OCI-LY1 (cell line): Measurements from ENCODE around the gene CARF.

Source experiments
- H2AFZ ChIP-seq: fragments of 200-600 bp; sonication (generic), shearing (Covaris generic); 2 replicates; pipeline ENCODE4 v1.6.0; 2014; ENCODE audit warnings: antibody characterized with exemption, mild to moderate bottlenecking, low read length
- H3F3A ChIP-seq: fragments of 200-600 bp; sonication (generic), shearing (Covaris generic); 2 replicates; pipeline ENCODE4 v1.6.0; 2014; ENCODE audit warnings: mild to moderate bottlenecking, antibody characterized with exemption, low read length, moderate library complexity; ENCODE audit not compliant: insufficient read depth
- H3K27ac ChIP-seq: fragments of 200-600 bp; sonication (generic); 2 replicates; pipeline ENCODE4 v1.5.1; 2014; ENCODE audit warnings: low read length, mixed run types, mild to moderate bottlenecking, low read depth; ENCODE audit not compliant: poor library complexity, severe bottlenecking
- H3K27me3 ChIP-seq: fragments of 200-600 bp; sonication (generic); 2 replicates; pipeline ENCODE4 v1.6.0; 2014; ENCODE audit warnings: antibody characterized with exemption, mild to moderate bottlenecking, low read length, moderate library complexity; ENCODE audit not compliant: insufficient read depth
- H3K36me3 ChIP-seq: fragments of 200-600 bp; sonication (generic); 2 replicates; pipeline ENCODE4 v1.6.1; 2014; ENCODE audit warnings: mild to moderate bottlenecking, antibody characterized with exemption, low read length, moderate library complexity, mixed read lengths; ENCODE audit not compliant: insufficient read depth
- H3K4me1 ChIP-seq: fragments of 200-600 bp; sonication (generic); 2 replicates; pipeline ENCODE4 v1.5.1; 2014; ENCODE audit warnings: mild to moderate bottlenecking, low read length, moderate library complexity; ENCODE audit not compliant: insufficient read depth, severe bottlenecking
- H3K4me2 ChIP-seq: fragments of 200-600 bp; sonication (generic), shearing (Covaris generic); 2 replicates; pipeline ENCODE4 v1.6.1; 2014; ENCODE audit warnings: low read length
- H3K4me3 ChIP-seq: fragments of 200-600 bp; sonication (generic); 2 replicates; pipeline ENCODE4 v1.5.1; 2014; ENCODE audit warnings: low read length, low read depth, mild to moderate bottlenecking, mixed read lengths; ENCODE audit not compliant: poor library complexity, severe bottlenecking
- H3K79me2 ChIP-seq: fragments of 200-600 bp; shearing (Covaris generic); 2 replicates; pipeline ENCODE4 v1.6.1; 2016; ENCODE audit warnings: mixed run types, low read length, mixed read lengths; ENCODE audit not compliant: insufficient read depth
- H3K9ac ChIP-seq: fragments of 200-600 bp; sonication (generic), shearing (Covaris generic); 2 replicates; pipeline ENCODE4 v1.6.1; 2014; ENCODE audit warnings: mild to moderate bottlenecking, low read length, mixed read lengths
- H3K9me2 ChIP-seq: fragments of 200-600 bp; sonication (generic), shearing (Covaris generic); 2 replicates; pipeline ENCODE4 v1.6.1; 2014; ENCODE audit warnings: low read depth, mild to moderate bottlenecking, low read length, mixed read lengths
- H3K9me3 ChIP-seq: fragments of 200-600 bp; shearing (Covaris generic); 2 replicates; pipeline ENCODE4 v1.6.1; 2014; ENCODE audit warnings: low read length, mixed read lengths
- H4K20me1 ChIP-seq: fragments of 200-600 bp; sonication (generic), shearing (Covaris generic); 2 replicates; pipeline ENCODE4 v1.6.0; 2016; ENCODE audit warnings: mild to moderate bottlenecking, low read length; ENCODE audit not compliant: insufficient read depth
- CTCF ChIP-seq: fragments of 200-600 bp; sonication (generic), shearing (Covaris generic); IDR thresholded peaks from 2 replicates; pipeline ENCODE4 v1.5.1; 2017; ENCODE audit warnings: mild to moderate bottlenecking, antibody characterized with exemption, low read length, moderate library complexity, mixed read lengths
- EZH2 ChIP-seq: fragments of 200-600 bp; sonication (generic), shearing (Covaris generic); IDR thresholded peaks from 2 replicates; pipeline ENCODE4 v1.8.0; 2017; ENCODE audit warnings: borderline replicate concordance, mixed run types, mild to moderate bottlenecking, antibody characterized with exemption, low read length, moderate library complexity, mixed read lengths

The CARF gene

GRCh38 chr2:203030545-203030944, 118.5 kb downstream of the CARF start:
- no peak overlapping the region for H2AFZ ChIP-seq
- no peak overlapping the region for H3K27ac ChIP-seq
- no peak overlapping the region for H3K4me2 ChIP-seq
- no peak overlapping the region for H3K9ac ChIP-seq
- H4K20me1 ChIP-seq, result no peaks in the 10 kb centered on the region
- no peaks in the 10 kb centered on the region for H3F3A ChIP-seq
- H3K9me2 ChIP-seq, result no peaks in the 10 kb centered on the region
- no peaks in the 10 kb centered on the region for H3K27me3 ChIP-seq
- H3K36me3 ChIP-seq, result no peaks in the 10 kb centered on the region
- H3K4me1 ChIP-seq, result no peaks in the 10 kb centered on the region
- no peaks in the 10 kb centered on the region for H3K79me2 ChIP-seq
- no peak for TF ChIP-seq CTCF
- TF ChIP-seq EZH2, result no peak
- no peak overlapping the region for H3K4me3 ChIP-seq
- no peaks in the 10 kb centered on the region for H3K9me3 ChIP-seq

GRCh38 chr2:203030991-203031390, 118.9 kb downstream of the CARF start:
- Histone ChIP-seq H3K79me2 (no peaks in the 10 kb centered on the region), H3K9me2 (no peaks in the 10 kb centered on the region), H3K9ac (no peak overlapping the region), H4K20me1 (no peaks in the 10 kb centered on the region), H3K4me3 (no peak overlapping the region), H3K27ac (no peak overlapping the region), H3K4me2 (no peak overlapping the region), H3F3A (no peaks in the 10 kb centered on the region), H3K36me3 (no peaks in the 10 kb centered on the region), H3K27me3 (no peaks in the 10 kb centered on the region), H3K4me1 (no peaks in the 10 kb centered on the region), H3K9me3 (no peaks in the 10 kb centered on the region), H2AFZ (no peak overlapping the region)
- no peak for TF ChIP-seq EZH2
- no peak for TF ChIP-seq CTCF

GRCh38 chr2:203033395-203033794, 121.3 kb downstream of the CARF start:
- Histone ChIP-seq H3K9me3 (no peaks in the 10 kb centered on the region), H3K4me3 (no peak overlapping the region), H3K27me3 (no peaks in the 10 kb centered on the region), H3K36me3 (no peaks in the 10 kb centered on the region), H3K79me2 (no peaks in the 10 kb centered on the region), H4K20me1 (no peaks in the 10 kb centered on the region), H3K9ac (no peak overlapping the region), H3K4me1 (no peaks in the 10 kb centered on the region), H3K9me2 (no peaks in the 10 kb centered on the region), H3K27ac (no peak overlapping the region), H3K4me2 (no peak overlapping the region), H3F3A (no peaks in the 10 kb centered on the region), H2AFZ (no peak overlapping the region)
- TF ChIP-seq CTCF, result no peak
- no peak for TF ChIP-seq EZH2
